ENCODE data around the gene PPM1F. TPM values are rescaled to one million over a fixed set of nuclear protein-coding genes. Genes with fewer than 3 reads are reported as not detected.

PPM1F gene
- total RNA-seq, 2 donors from 2014 or later, result 17.0 to 29.6 TPM

GRCh38 chr22:21975273-21975672 lies 22.6 kb upstream of the PPM1F start:
- Histone ChIP-seq H3K4me3 (no peak overlapping the region), H3K4me1 (no peaks in the 10 kb centered on the region), H3K9me3 (no peaks in the 10 kb centered on the region), H3K36me3 (peaks cover 34% of the 10 kb centered on the region), H3K27ac (no peak overlapping the region), H3K27me3 (no peaks in the 10 kb centered on the region)
- DNase-seq (ENCODE audit: low spot score), result no peak
- TF ChIP-seq, protein P1, sequence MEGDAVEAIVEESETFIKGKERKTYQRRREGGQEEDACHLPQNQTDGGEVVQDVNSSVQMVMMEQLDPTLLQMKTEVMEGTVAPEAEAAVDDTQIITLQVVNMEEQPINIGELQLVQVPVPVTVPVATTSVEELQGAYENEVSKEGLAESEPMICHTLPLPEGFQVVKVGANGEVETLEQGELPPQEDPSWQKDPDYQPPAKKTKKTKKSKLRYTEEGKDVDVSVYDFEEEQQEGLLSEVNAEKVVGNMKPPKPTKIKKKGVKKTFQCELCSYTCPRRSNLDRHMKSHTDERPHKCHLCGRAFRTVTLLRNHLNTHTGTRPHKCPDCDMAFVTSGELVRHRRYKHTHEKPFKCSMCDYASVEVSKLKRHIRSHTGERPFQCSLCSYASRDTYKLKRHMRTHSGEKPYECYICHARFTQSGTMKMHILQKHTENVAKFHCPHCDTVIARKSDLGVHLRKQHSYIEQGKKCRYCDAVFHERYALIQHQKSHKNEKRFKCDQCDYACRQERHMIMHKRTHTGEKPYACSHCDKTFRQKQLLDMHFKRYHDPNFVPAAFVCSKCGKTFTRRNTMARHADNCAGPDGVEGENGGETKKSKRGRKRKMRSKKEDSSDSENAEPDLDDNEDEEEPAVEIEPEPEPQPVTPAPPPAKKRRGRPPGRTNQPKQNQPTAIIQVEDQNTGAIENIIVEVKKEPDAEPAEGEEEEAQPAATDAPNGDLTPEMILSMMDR (IDR thresholded peaks at IDR 0.05), result no peak

GRCh38 chr22:21974058-21974649 lies 21.5 kb upstream of the PPM1F start:
- H3K27me3 ChIP-seq, result no peaks in the 10 kb centered on the region
- no peak overlapping the region for H3K27ac ChIP-seq
- TF ChIP-seq, protein P1 (IDR thresholded peaks at IDR 0.05), result no peak
- H3K4me3 ChIP-seq, result no peak overlapping the region
- peaks cover 44% of the 10 kb centered on the region for H3K36me3 ChIP-seq
- no peaks in the 10 kb centered on the region for H3K4me1 ChIP-seq
- DNase-seq (ENCODE audit: low spot score), result no peak
- H3K9me3 ChIP-seq, result no peaks in the 10 kb centered on the region

DNA sequence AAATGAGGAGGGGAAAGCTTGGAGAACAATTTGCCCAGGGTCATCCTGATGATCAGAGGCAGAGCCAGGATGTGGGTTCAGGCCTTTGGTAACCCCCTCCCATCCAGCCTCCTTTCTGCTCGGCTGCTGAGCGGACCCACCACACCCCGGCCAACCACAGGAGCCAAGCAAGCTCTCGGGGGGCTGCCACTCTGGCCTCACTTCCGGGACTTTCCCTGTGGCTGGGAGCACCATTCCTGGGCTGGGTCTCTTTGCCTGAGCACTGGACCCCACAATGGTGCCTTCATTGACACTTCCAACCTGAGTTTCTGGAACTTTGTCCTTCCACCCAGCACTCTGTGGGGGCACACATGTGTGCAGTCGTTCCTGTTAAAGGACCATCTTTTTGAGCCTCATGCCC lies 20.2 kb upstream of the PPM1F start:
- DNase-seq (ENCODE audit: low spot score), result no peak
- no peaks in the 10 kb centered on the region for H3K4me1 ChIP-seq

GRCh38 chr22:21972293-21972779 lies 19.7 kb upstream of the PPM1F start:
- Histone ChIP-seq H3K27ac (no peak overlapping the region), H3K36me3 (peaks cover 61% of the 10 kb centered on the region), H3K4me1 (no peaks in the 10 kb centered on the region), H3K27me3 (no peaks in the 10 kb centered on the region), H3K4me3 (no peak overlapping the region), H3K9me3 (no peaks in the 10 kb centered on the region)
- DNase-seq (ENCODE audit: low spot score), result no peak
- TF ChIP-seq, protein P1 (IDR thresholded peaks at IDR 0.05), result peak; percentile 60 to 71

More for the DNA sequence above, 20.2 kb upstream of the PPM1F start:
- H3K36me3 ChIP-seq, result peaks cover 57% of the 10 kb centered on the region
- no peaks in the 10 kb centered on the region for H3K27me3 ChIP-seq
- H3K27ac ChIP-seq, result no peak overlapping the region
- H3K9me3 ChIP-seq, result no peaks in the 10 kb centered on the region
- TF ChIP-seq, protein P1 (IDR thresholded peaks at IDR 0.05), result no peak
- H3K4me3 ChIP-seq, result no peak overlapping the region

DNA sequence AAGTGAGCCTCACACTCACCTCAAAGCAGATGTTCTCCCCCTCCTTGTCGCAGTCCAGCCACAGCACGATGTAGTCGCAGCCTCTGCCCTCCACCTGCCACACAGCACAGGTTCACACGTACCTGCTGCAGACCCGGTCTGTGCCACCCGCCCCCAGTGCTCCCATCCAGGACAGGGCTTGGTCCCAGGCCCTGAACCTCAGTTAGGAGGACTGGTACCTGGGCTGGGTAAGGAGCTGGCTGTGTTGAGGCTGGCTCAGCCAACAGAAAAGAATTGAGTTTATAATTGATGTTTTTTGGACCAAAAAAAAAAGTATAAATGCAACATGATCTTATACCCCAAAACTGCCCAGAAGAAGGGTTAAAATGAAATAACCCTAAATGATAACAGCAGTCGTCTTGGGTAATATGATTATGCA lies 19.2 kb upstream of the PPM1F start:
- Histone ChIP-seq H3K9me3 (no peaks in the 10 kb centered on the region), H3K36me3 (peaks cover 66% of the 10 kb centered on the region), H3K4me3 (no peak overlapping the region), H3K4me1 (no peaks in the 10 kb centered on the region), H3K27ac (no peak overlapping the region), H3K27me3 (no peaks in the 10 kb centered on the region)
- DNase-seq (ENCODE audit: low spot score), result no peak
- TF ChIP-seq, protein P1 (IDR thresholded peaks at IDR 0.05), result no peak
